ENCODE results near the gene NEDD4L.
"Not testable (repeated sequence)": the region's sequence is repeated elsewhere in the genome, so short reads cannot be mapped to it uniquely, and the experiment has no call there.

The NEDD4L gene

GRCh38 chr18:58409802-58410445 is 365.9 kb downstream of the NEDD4L start:
- no peak for DNase-seq

- DNase-seq = no peak
These were observed 367.3 kb downstream of the NEDD4L start for GRCh38 chr18:58411323-58411722.

- DNase-seq = no peak
These were observed 369.0 kb downstream of the NEDD4L start for GRCh38 chr18:58412844-58413666.

GRCh38 chr18:58413667-58414628 is 369.9 kb downstream of the NEDD4L start:
- DNase-seq = no peak

GRCh38 chr18:58416014-58416703 is 372.1 kb downstream of the NEDD4L start:
- DNase-seq = no peak

GRCh38 chr18:58416704-58417683 is 373.0 kb downstream of the NEDD4L start:
- DNase-seq = no peak

- DNase-seq = no peak
These were observed 373.7 kb downstream of the NEDD4L start for GRCh38 chr18:58417752-58418151.

GRCh38 chr18:58418361-58418760 is 374.3 kb downstream of the NEDD4L start:
- DNase-seq = no peak

- DNase-seq = no peak
These were observed 375.7 kb downstream of the NEDD4L start for GRCh38 chr18:58419587-58420199.

- DNase-seq = no peak
These were observed 382.6 kb downstream of the NEDD4L start for GRCh38 chr18:58426611-58427010.

- no peak for DNase-seq
These were observed 383.3 kb downstream of the NEDD4L start for GRCh38 chr18:58427321-58427720.

- DNase-seq = no peak
These were observed 385.4 kb downstream of the NEDD4L start for GRCh38 chr18:58429442-58429841.

GRCh38 chr18:58431215-58431614 is 387.2 kb downstream of the NEDD4L start:
- no peak for DNase-seq

GRCh38 chr18:58432050-58432727 is 388.2 kb downstream of the NEDD4L start:
- DNase-seq = no peak

GRCh38 chr18:58435221-58436005 is 391.4 kb downstream of the NEDD4L start:
- not testable (repeated sequence) for DNase-seq

GRCh38 chr18:58438161-58438957 is 394.3 kb downstream of the NEDD4L start:
- DNase-seq = no peak

- DNase-seq = no peak
These were observed 394.9 kb downstream of the NEDD4L start for GRCh38 chr18:58438958-58439300.

GRCh38 chr18:58443671-58444070 is 399.6 kb downstream of the NEDD4L start:
- no peak for DNase-seq

Measured in CD4-positive, alpha-beta T cell treated with Interleukin-15 for 1 hour (primary cell).